Ecto neural progenitor cell (in vitro differentiated cells): ENCODE results near the gene RSPH9.
"Not testable (repeated sequence)": the region's sequence is repeated elsewhere in the genome, so short reads cannot be mapped to it uniquely, and the experiment has no call there.

Source experiments
- DNase-seq: peaks from one replicate; pipeline ENCODE4 v3.0.0-alpha.2; 2018; ENCODE audit warnings: low spot score

The RSPH9 gene

DNA sequence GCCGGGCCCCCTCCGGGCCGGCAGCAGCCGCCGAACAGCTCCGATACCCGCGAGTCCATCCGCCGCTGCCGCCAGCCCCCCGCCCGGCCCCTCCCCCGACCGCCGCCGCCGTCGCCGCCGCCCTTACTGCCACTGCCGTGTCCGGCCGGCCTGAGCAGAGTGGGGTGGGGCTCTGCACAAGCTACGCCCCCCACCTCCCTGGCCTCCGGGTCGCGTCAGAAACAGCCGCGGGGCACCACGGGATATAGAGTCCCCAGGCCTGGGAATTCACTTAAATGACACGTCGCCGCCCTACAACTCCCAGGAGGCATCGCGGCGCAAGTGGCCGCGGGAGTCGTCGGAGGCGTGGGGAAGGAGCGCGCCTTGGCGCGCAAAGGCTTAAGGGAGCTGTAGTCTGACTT, 15.7 kb upstream of the RSPH9 start, which contains the start of gene GTPBP2:
TSS of gene GTPBP2 (minus strand) at position 161 of the 401 bp plus-strand sequence. CDS start at position 59, 102 bp downstream.
- DNase-seq, result peak; percentile 99

DNA sequence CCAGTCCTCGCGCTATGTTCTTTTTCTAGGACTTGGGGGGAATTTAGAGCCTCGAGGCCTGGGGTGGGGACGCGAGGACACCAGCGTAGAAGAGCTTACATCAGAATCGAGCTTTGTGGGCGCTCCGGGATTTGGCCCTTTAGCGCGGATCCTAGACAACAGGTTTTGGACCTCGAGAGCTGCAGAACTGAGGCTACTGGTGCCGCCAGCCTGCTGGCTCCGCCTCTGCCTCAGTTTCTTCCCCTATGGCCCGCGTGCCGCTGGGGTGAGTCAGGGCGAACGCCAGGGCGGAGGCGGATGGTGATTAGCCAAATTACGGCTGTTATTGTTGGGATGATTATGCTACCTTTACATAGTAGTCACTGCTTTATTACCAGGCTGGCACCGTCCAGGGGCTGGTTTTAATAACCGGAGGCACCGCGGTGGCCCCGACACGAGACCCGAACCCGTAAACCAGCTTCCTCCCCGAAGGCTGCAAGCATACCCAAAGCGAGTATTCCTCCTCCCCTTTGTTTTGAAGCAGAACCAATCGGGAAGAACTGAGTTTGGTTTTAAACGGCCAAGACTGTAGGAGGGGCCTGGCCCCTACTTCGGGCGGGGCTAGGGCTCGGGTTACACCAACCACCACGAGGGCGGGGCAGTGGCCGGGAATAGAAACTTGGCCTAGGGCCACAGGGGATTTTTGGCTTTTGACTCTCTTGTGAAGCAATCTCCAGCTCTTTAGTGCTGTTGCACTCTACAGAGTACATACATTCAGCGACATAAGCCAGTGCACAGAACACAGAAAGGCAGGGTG, 15.1 kb upstream of the RSPH9 start:
- peak; percentile 92 for DNase-seq

DNA sequence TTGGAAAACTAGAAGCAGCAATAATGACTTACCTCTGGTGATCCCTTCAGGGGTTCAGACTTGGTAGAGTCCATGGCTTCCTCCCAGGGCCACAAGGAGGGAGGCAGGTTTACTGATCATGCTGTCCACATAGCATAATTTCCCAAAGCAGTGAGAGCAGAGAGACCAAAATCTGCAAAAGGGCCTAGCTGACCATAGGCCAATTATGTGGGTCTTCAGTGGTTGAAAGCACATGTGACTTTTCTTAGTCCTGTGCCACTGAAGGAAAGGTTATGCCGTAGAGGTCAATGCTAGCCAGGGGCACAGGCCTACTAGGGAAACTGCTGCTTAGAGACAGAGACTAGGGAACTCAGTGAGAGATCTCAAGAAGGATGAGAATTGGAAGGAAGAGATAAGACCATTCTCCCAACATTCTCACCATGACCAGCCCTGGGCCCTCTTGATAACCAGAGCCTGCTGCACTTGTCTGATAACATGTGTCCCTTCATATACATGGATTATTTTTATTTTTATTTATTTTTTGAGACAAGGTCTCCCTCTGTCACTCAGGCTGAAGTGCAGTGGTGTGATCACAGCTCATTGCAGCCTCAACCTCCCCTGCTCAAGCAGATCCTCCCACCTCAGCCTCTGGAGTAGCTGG, 13.7 kb upstream of the RSPH9 start:
- DNase-seq, result no peak

DNA sequence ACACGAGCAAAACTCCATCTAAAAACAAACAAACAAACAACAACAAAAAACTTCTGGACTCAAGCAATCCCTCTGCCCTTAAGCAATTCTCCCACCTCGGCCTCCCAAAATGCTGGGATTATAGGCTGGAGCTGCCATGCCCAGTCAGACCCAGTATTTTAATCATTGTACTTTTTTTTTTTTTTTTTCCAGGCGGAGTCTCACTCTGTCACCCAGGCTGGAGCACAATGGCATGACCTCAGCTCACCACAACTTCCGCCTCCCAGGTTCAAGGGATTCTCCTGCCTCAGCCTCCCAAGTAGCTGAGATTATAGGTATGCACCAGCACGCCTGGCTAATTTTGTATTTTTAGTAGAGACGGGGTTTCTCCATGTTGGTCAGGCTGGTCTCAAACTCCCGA, 11.8 kb upstream of the RSPH9 start:
- not testable (repeated sequence) for DNase-seq

DNA sequence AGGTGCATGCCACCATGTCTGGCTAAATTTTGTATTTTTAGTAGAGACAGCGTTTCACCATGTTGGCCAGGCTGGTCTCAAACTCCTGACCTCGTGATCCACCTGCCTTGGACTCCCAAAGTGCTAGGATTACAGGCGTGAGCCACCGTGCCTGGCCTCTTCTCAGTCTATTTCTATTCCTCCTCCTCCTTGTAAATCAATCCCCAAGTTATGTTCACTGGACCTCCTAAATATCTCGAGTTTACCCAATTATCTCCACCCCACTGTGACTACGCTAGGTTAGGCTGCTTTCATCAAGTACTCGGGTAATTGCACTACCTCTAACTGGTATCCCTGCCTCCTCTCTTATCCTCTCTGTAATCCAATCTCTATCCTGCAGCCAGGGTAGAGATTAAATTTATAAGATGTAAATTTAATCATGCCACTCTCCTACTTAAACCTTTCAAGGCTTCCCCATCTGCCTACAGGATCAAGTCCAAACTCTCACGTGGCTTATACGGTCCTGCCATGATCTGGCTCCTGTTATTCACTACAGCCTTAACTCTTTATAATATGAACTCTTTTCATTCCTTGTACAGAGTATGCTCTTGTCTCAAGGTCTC, 10.0 kb upstream of the RSPH9 start:
- DNase-seq, result no peak

DNA sequence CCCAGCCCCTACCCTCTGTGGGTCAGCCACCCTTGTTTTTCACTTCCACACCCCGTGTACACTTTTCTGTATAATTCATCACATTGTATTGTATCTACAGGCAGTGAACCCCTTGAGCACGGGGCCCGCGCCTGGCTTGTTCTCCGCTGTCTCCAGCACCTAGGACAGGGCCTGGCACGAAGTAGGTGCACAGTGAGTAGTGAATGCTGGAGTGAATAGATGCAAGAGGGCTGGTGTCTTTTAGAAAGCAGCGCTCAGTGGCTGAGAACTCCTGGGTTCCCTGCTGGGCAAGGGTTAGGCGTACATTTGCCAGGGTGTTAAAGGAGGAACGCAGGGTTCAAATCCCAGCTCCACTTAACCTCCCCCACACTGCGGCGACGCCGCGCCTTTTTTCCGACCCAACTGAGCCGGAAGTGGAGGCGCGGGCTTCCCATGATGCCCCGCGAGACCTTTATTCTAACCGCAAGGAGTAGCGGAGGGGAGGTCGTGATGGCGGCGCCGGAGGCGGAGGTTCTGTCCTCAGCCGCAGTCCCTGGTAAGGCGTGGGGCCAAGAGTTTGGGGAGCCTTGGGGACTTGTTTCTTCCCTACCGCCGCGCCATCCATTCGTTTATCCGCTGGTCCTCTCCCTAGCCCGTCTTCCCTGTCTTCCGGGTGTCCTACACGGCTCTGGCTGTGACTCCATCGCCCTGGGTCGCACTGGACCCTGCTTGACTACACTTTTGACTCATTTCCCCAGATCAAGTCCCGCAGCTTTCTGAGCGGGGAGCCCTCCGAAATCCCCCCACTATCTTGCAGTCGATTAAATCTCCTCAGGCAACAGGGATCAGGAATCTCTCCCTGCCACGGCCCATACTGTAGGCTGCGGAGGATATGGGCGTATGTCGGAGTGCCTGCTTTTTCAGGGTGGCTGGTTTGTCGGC, 9.2 kb upstream of the RSPH9 start, which contains the start of gene MAD2L1BP:
TSS of gene MAD2L1BP (plus strand) at position 454 of the 921 bp plus-strand sequence. CDS start at position 490, 36 bp downstream.
- peak; percentile 90 for DNase-seq

DNA sequence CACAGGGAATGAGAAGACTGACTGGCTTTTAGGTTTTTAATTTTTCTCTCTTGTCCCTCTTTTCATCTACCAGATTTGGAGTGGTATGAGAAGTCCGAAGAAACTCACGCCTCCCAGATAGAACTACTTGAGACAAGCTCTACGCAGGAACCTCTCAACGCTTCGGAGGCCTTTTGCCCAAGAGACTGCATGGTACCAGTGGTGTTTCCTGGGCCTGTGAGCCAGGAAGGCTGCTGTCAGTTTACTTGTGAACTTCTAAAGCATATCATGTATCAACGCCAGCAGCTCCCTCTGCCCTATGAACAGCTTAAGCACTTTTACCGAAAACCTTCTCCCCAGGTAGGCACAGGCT, 8.6 kb upstream of the RSPH9 start:
- DNase-seq, result no peak

DNA sequence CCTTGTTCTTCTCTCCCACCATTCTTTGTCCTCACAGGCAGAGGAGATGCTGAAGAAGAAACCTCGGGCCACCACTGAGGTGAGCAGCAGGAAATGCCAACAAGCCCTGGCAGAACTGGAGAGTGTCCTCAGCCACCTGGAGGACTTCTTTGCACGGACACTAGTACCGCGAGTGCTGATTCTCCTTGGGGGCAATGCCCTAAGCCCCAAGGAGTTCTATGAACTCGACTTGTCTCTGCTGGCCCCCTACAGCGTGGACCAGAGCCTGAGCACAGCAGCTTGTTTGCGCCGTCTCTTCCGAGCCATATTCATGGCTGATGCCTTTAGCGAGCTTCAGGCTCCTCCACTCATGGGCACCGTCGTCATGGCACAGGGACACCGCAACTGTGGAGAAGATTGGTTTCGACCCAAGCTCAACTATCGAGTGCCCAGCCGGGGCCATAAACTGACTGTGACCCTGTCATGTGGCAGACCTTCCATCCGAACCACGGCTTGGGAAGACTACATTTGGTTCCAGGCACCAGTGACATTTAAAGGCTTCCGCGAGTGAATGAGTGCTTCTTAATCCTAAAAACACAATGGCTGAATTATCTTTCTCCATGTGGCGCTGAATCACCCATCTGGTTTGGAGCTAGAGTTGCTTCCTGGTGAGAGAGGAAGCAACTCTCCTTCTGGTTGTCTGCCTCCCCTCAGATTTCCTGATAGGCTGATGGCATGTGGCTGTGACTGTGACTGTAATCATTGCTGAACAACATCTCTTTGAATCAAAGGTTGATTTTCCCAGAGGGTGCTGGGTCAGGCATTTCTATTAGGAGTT, 4.6 kb upstream of the RSPH9 start:
- no peak for DNase-seq

DNA sequence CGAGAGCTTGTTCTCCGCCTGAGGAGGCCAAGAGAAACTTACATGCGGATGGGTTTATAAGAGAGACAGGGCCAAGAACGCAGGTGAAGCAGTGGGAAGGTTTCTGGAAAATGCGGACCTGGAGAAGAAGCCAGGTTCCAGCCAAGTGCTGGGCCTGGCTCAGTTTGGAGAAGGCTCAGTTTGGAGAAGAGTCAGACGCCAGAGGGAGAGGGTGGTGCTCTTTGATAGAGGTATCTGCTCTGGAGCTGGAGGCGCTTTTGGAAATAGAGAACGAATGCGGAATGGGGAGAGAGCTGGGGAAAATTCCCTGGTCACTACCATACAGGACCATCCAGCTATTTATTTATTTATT, 753 bp downstream of the RSPH9 start:
- no peak for DNase-seq

DNA sequence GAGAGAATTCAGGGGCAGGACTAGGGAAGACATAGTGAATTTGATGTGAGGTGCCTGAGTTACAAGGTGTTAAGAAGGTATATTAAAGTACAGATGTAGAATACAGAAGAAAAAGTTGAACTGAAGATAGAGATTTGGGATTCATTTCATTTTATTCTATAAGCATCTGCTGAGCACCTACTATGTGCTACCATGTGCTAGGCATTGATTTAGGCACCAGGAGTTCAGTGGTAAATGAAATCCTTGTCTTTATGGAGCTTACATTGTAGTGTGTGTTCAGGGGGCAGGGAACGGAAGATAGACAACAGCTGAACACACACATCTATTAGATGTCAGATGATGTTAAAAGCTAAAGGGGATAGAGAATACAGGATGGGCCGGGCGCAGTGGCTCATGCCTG, 2.8 kb downstream of the RSPH9 start:
- no peak for DNase-seq

DNA sequence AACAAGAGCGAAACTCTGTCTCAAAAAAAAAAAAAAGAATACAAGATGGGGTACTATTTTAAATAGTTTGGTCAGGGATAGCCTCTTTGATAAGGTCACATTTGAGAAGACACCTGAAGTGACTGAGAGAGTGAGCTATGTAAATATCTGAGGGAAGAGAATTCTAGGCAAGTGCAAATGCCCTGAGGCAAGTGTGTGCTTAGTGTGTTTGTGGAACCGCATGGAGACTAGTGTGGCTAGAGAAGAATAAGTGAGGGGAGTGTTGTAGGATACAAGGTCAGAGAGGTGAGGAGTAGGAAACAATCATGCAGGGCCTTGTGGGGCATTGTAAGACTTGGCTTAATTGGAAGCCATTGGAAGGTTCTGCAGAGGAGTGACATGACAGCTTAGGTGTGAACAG, 3.4 kb downstream of the RSPH9 start:
- no peak for DNase-seq

DNA sequence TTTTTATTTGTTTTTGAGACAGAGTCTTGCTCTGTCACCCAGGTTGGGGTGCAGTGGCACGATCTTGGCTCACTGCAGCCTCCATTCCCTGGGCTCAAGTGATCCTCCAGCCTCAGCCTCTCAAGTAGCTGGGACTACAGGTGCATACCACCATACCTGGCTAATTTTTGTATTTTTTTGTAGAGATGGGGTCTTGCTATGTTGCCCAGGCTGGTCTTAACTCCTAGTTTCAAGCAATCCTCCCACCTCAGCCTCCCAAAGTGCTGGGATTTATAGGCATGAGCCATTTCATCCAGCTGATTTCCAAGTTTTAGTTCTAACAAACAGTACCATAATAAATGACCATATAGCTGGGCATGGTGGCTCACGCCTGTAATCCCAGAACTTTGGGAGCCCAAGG, 8.0 kb downstream of the RSPH9 start:
- DNase-seq, result not testable (repeated sequence)

DNA sequence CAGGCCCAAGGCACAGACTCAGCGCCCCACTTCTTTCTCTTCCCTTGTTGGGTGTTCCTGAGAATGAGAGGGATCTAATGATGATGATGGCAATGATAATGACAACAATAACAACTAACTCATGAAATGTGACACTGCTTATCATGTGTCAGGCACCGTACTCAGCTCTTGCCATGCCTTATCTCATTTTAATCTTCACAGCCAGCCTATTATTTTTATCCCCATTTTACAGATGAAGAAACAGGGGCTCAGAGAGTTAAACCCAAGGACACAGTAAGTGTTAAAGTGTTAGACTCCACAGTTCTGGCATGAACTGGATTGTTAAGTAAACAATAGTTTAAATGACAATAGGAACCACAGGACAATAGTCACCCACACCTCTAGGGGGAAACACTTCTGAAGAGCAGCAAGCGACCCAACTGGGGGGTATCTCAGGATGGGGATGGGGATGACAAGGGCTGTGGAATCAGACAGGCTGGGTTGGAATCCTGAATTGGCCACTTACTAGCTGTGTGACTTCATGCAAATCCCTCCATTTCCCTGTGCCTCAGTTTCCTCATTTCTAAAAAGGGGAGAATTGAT, 12.5 kb downstream of the RSPH9 start:
- DNase-seq, result no peak

DNA sequence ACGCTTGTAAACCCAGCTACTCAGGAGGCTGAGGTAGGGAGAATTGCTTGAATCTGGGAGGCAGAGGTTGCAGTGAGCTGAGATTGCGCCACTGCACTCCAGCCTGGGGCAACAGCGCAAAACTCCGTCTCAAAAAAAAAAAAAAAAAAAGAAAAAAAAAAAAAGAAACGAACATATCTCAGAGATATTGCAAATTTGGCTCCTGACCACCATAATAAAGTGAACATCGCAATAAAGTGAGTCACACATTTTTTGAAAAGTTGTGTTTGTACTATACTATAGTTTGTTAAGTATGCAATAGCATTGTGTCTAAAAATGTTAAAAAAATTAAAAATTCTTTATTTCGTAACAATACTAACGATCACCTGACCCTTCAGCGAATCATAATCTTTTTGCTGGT, 13.3 kb downstream of the RSPH9 start:
- no peak for DNase-seq

DNA sequence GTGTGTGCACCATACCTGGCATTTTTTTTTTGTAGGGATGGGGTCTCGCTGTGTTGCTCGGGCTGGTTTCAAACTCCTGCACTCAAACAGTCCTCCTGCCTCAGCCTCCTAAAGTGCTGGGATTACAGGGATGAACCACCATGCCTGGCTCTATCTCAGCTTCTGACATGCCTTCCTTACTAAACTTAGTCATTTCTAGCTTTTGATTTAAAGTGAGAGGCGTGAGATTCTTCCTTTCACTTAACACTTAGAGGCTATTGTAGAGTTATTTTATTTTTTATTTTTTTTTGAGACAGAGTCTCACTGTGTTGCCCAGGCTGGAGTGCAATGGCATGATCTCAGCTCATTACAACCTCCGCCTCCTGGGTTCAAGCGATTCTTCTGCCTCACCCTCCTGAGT, 18.1 kb downstream of the RSPH9 start:
- DNase-seq, result not testable (repeated sequence)

DNA sequence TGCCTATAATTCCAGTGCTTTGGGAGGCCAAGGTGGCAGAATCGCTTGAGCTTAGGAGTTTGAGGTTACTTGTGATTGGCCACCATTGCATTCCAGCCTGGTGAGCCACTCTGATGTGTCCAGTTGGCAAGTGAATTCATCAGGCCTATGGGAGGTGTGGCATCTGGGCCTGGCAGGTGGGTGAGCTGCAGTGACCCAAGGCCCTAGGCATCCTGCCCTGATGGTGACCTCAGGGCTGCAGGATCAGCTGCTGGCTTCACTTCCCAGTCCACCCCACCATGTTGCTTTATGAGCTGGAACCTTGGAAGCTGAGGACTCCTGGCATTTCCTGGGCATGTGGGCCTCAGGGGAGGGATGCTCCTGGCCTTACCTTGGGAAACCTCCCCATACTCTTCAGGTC, 20.5 kb downstream of the RSPH9 start:
- no peak for DNase-seq

DNA sequence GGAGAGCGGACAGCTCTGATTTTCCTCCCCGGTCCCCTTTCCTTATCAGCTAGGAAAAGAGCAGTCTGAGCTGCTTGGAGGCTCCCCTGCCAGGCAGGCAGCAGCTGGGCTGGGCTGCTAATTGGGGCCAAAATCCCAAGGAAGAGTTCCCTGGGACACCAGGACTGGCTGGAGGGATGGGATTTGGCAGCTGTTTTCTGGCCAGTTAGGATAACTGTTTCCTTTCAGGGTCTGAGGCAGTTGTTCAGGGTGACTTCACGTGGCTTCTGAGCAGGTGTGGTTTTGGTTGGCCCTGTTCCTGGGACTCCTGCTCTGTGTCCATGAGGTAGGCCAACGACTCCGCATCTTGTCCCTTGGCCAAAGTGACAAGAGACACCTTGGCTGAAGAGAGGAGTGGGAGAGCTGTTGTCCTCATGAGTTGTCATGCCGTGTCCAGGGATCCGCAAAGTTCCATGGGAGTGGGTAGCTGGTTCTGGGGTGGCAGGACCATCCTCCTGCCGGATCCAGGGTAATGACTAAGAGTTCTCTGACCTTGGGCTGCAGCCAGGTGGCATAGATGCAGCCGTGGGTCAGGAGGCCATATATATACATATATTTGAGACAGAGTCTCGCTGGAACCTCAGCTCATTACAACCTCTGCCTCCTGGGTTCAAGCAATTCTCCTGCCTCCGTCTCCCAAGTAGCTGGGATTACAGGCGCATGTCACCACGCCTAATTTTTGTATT, 21.5 kb downstream of the RSPH9 start:
- no peak for DNase-seq

DNA sequence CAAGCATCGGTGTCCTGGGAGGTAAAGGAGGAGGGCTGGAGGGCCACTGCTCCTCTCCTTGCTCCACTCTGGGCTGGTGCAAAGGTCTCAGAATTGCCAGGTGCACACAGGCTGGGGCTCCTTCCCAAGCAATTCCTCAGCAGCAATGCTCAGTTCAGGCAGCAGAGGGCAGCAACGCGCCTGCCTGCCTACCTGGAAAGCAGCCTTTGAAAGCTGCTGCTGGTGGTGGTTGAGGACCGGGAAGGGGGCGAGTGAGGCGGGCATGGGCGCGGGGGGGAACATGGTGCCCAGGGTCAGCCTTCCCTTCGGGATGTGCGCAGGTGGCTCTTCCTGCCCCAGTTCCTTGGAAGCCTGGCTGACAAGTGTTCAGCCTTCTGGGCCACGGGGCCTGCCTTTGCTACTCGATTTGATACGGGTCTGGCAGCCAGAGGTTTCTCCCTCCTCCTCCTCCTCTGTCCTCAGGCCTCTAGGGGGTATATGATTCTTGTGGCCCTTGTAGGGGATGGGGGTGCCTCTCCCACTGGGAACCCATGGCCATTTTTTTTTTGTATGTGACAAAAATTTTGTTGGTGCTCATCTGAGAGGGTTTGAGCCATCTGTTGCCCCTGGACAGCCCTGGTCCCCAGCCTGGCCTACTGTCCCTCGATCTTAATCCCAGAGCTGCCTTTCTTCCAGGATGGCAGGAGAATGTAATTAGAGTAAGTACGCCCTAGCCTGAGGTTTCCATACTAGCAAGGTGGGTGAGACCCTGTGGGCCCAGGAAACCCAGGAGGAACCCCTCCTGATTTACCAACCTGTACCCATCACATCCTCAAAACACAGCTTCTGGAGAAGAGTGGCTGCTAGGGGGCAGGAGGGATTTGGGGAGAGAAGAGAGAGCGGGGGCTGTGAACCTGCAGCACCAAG, 22.7 kb downstream of the RSPH9 start:
- DNase-seq, result peak; percentile 91
